Natural killer cell (primary cell): ENCODE results near the gene ERCC8. TPM values are rescaled to one million over a fixed set of nuclear protein-coding genes. Genes with fewer than 3 reads are reported as not detected.

ENCODE experiments used
- ATAC-seq, 3 donors: fragments of 150-1000 bp in 2 of 3; fragments of 200-7000 bp in 1 of 3; cut with Tn5 transposase; 1 replicate in 1 of 3; 2 replicates in 2 of 3; pipeline ENCODE4 v1.10.0; 2021; ENCODE audit warnings: mild to moderate bottlenecking in 2 of 3, moderate library complexity in 2 of 3
- DNase-seq, 2 donors: peaks; one replicate each; pipeline versions ENCODE4 v3.0.0 to v3.0.0-alpha.2; 2013 to 2021; ENCODE audit warnings: mixed read lengths in 1 of 2
- H3K27ac ChIP-seq: one replicate; pipeline ENCODE4 v1.5.1; 2013; ENCODE audit warnings: mild to moderate bottlenecking, low read length
- H3K27me3 ChIP-seq: one replicate; pipeline ENCODE4 v1.6.1; 2013; ENCODE audit warnings: low read length; ENCODE audit not compliant: control insufficient read depth, insufficient read depth
- H3K36me3 ChIP-seq: one replicate; pipeline ENCODE4 v1.6.1; 2013; ENCODE audit warnings: low read length; ENCODE audit not compliant: control insufficient read depth, insufficient read depth
- H3K4me1 ChIP-seq: one replicate; pipeline ENCODE4 v1.6.1; 2013; ENCODE audit warnings: low read length; ENCODE audit not compliant: control insufficient read depth, insufficient read depth
- H3K4me3 ChIP-seq: one replicate; pipeline ENCODE4 v1.5.1; 2013; ENCODE audit warnings: low read length
- H3K9me3 ChIP-seq: one replicate; pipeline ENCODE4 v1.6.1; 2013; ENCODE audit warnings: low read length; ENCODE audit not compliant: control insufficient read depth, insufficient read depth
- H3K27ac Mint-ChIP-seq, 2 donors: one replicate each; pipeline ENCODE4 v1.8.0; 2022; ENCODE audit warnings: mild to moderate bottlenecking in 2 of 2, mixed read lengths in 2 of 2, moderate library complexity in 1 of 2
- H3K27me3 Mint-ChIP-seq, 2 donors: one replicate each; pipeline ENCODE4 v1.8.0; 2022; ENCODE audit warnings: low read depth in 2 of 2, mixed read lengths in 2 of 2
- H3K36me3 Mint-ChIP-seq: one replicate; pipeline ENCODE4 v1.8.0; 2022; ENCODE audit warnings: mixed read lengths
- H3K4me1 Mint-ChIP-seq, 2 donors: one replicate each; pipeline ENCODE4 v1.8.0; 2022; ENCODE audit warnings: mixed read lengths in 2 of 2
- H3K4me3 Mint-ChIP-seq: one replicate; pipeline ENCODE4 v1.8.0; 2022; ENCODE audit warnings: mild to moderate bottlenecking, moderate library complexity, mixed read lengths
- H3K9me3 Mint-ChIP-seq, 2 donors: one replicate each; pipeline ENCODE4 v1.8.0; 2022; ENCODE audit warnings: mixed read lengths in 2 of 2
- CTCF ChIP-seq: fragments of 200-600 bp; IDR thresholded peaks from one replicate; pipeline ENCODE4 v1.8.0; 2022; ENCODE audit warnings: antibody characterized with exemption
- WGBS: methylation state at CpG from one replicate; pipeline ENCODE4 v1.1.7; 2013; ENCODE audit warnings: missing lambda C conversion rate; ENCODE audit not compliant: insufficient coverage; 5-methylcytosine and 5-hydroxymethylcytosine counted together
- intact Hi-C: fragments of 100-400 bp; cut with micrococcal nuclease; formaldehyde crosslinking; loops from one replicate; pipeline ENCODE4 v1.14.2; 2022
- total RNA-seq, 4 donors: library from RNA; stranded (reverse); fragments of 120-200 nt in 1 of 4; gene quantifications; one replicate each; pipeline versions ENCODE4 v1.2.3 to v1.2.4, GENCODE V29; 2013 to 2022

Gene ERCC8
- total RNA-seq, 3 donors from 2014 or later (not counting 1 experiment from before 2014, with no cell fraction given), result 4.8 to 9.1 (median 5.5) TPM

- Histone ChIP-seq H3K9me3 (no peaks in the 10 kb centered on the region), H3K4me1 (peaks cover 12% of the 10 kb centered on the region), H3K4me3 (peak overlapping the region; percentile 70), H3K27me3 (no peaks in the 10 kb centered on the region), H3K27ac (peak overlapping the region; percentile 38), H3K36me3 (no peaks in the 10 kb centered on the region)
- intact Hi-C loops, result loop anchor here (10.0 kb wide), 1 partner anchor 219 kb away; the partner anchor contains the start of gene SMIM15
- no peaks in the 10 kb centered on the region for H3K27me3 Mint-ChIP-seq
- H3K36me3 Mint-ChIP-seq, result no peaks in the 10 kb centered on the region
- 6% methylated on average over 18 of the region's 18 CpGs for WGBS
- no peaks in the 10 kb centered on the region for H3K9me3 Mint-ChIP-seq
- peaks cover 10 to 11% of the 10 kb centered on the region in 2 donors for H3K4me1 Mint-ChIP-seq
- peak in 2 of 3 donors; percentile 4 to 7 for ATAC-seq
- DNase-seq, result no peak
- no peak overlapping the region for H3K27ac Mint-ChIP-seq
- H3K4me3 Mint-ChIP-seq, result no peak overlapping the region
- no peak for TF ChIP-seq CTCF
Measured at GRCh38 chr5:60945813-60946187, 930 bp upstream of the ERCC8 start.

GRCh38 chr5:60943624-60944023 is 1.2 kb downstream of the ERCC8 start:
- DNase-seq, result peak in 1 of 2 donors; percentile 2
- Mint-ChIP-seq H3K9me3 (no peaks in the 10 kb centered on the region), H3K27ac (peak overlapping the region in 1 of 2 donors; percentile 22), H3K36me3 (no peaks in the 10 kb centered on the region), H3K4me1 (peaks cover 10 to 11% of the 10 kb centered on the region in 2 donors), H3K4me3 (no peak overlapping the region), H3K27me3 (no peaks in the 10 kb centered on the region)
- no peaks in the 10 kb centered on the region for H3K36me3 ChIP-seq
- intact Hi-C loops, result loop anchor here (10.0 kb wide), 1 partner anchor 221 kb away; the partner anchor contains the start of gene SMIM15
- H3K4me3 ChIP-seq, result no peak overlapping the region
- WGBS, result 92% methylated on average over 2 of the region's 3 CpGs
- no peaks in the 10 kb centered on the region for H3K27me3 ChIP-seq
- TF ChIP-seq CTCF, result no peak
- peaks cover 12% of the 10 kb centered on the region for H3K4me1 ChIP-seq
- no peak for ATAC-seq
- H3K9me3 ChIP-seq, result no peaks in the 10 kb centered on the region
- no peak overlapping the region for H3K27ac ChIP-seq

GRCh38 chr5:60929024-60929423 is 15.8 kb downstream of the ERCC8 start:
- 98% methylated on average over 5 of the region's 6 CpGs for WGBS
- DNase-seq, result no peak
- Mint-ChIP-seq H3K36me3 (peaks cover 4% of the 10 kb centered on the region), H3K27me3 (no peaks in the 10 kb centered on the region), H3K9me3 (no peaks in the 10 kb centered on the region), H3K4me3 (no peak overlapping the region), H3K27ac (no peak overlapping the region), H3K4me1 (no peaks in the 10 kb centered on the region)
- no peaks in the 10 kb centered on the region for H3K9me3 ChIP-seq
- H3K36me3 ChIP-seq, result peaks cover 12% of the 10 kb centered on the region
- intact Hi-C loops, result no loop called here
- ATAC-seq, result no peak
- H3K4me1 ChIP-seq, result no peaks in the 10 kb centered on the region
- H3K27ac ChIP-seq, result no peak overlapping the region
- no peak for TF ChIP-seq CTCF
- H3K27me3 ChIP-seq, result no peaks in the 10 kb centered on the region
- H3K4me3 ChIP-seq, result no peak overlapping the region

- H3K27ac ChIP-seq, result no peak overlapping the region
- H3K9me3 ChIP-seq, result no peaks in the 10 kb centered on the region
- H3K4me1 ChIP-seq, result no peaks in the 10 kb centered on the region
- Mint-ChIP-seq H3K4me3 (no peak overlapping the region), H3K9me3 (no peaks in the 10 kb centered on the region), H3K27ac (no peak overlapping the region), H3K27me3 (no peaks in the 10 kb centered on the region), H3K36me3 (peaks cover 8% of the 10 kb centered on the region), H3K4me1 (no peaks in the 10 kb centered on the region)
- TF ChIP-seq CTCF, result no peak
- no peak for DNase-seq
- peaks cover 12% of the 10 kb centered on the region for H3K36me3 ChIP-seq
- no peaks in the 10 kb centered on the region for H3K27me3 ChIP-seq
- intact Hi-C loops, result no loop called here
- no peak overlapping the region for H3K4me3 ChIP-seq
- no peak for ATAC-seq
Measured at GRCh38 chr5:60927450-60927849, 17.4 kb downstream of the ERCC8 start.
